ENCODE measurements around the gene YARS2. TPM values are rescaled to one million over a fixed set of nuclear protein-coding genes. Genes with fewer than 3 reads are reported as not detected.
A peak's percentile ranks its signal among the peaks of the same experiment; 100 is the strongest.

The YARS2 gene
- total RNA-seq, 1 experiment from 2014 or later = 28.0 TPM

- Histone ChIP-seq H3K9me3 (ENCODE audit: control insufficient read depth, insufficient read depth, low read depth, low read length) (no peaks in the 10 kb centered on the region), H3K36me3 (ENCODE audit: control insufficient read depth, insufficient read depth, low read length) (peaks cover 24% of the 10 kb centered on the region), H3K27me3 (ENCODE audit: control insufficient read depth, insufficient read depth, low read length) (peaks cover 6% of the 10 kb centered on the region; the same call in 1 of the 2 replicates), H3K4me3 (ENCODE audit: low read depth in 2 of 2, low read length in 2 of 2) (peak overlapping the region; percentile 93 to 98), H3K27ac (ENCODE audit: low read length) (peak overlapping the region; percentile 99), H3K4me1 (ENCODE audit: control insufficient read depth, insufficient read depth, low read length) (peaks cover 10% of the 10 kb centered on the region)
- no TSS peak for BruUV-seq (replicated peaks)
- TF ChIP-seq TCF7L2 (IDR thresholded peaks at IDR 0.05; ENCODE audit: low read depth, low read length) (no peak), SIN3A (IDR thresholded peaks at IDR 0.05; ENCODE audit: borderline replicate concordance, insufficient read depth, low read depth, low read length) (0 out of 2 replicates have a peak, but pooled peaks have one; percentile 83), REST (IDR thresholded peaks at IDR 0.05; ENCODE audit: insufficient read depth in 1 of 2, low read depth in 2 of 2, low read length in 1 of 2) (no peak), CTCF (IDR thresholded peaks at IDR 0.05) (peak; percentile 96)
- in situ Hi-C loops (cut with HindIII; ENCODE audit: low pct_unique_long_range_greater_than_20kb, low sequenced_read_pairs) (no loop called here), intact Hi-C loops (cut with micrococcal nuclease; ENCODE audit: unreplicated experiment) (no loop called here)
- CTCF ChIA-PET = interaction anchor here (0.6 to 1.5 kb wide), 10 partner anchors 14 to 1284 kb away, joined by 3 to 9 read pairs (median 4); no protein-coding TSS in a partner anchor
- DNase-seq (ENCODE audit: low read depth, low spot score) (peak; percentile 81), ATAC-seq (peak; percentile 78)
- POLR2A ChIA-PET = interaction anchor here (0.6 to 0.9 kb wide), 6 partner anchors 8 to 1505 kb away, joined by 3 to 12 read pairs (median 3); no protein-coding TSS in a partner anchor
Observed at GRCh38 chr12:32755051-32755653, 545 bp downstream of the YARS2 start.

GRCh38 chr12:32754111-32754510 is 1.6 kb downstream of the YARS2 start:
- BruUV-seq (replicated peaks) = no TSS peak
- no peak for DNase-seq (ENCODE audit: low read depth, low spot score)
- H3K9me3 ChIP-seq (ENCODE audit: control insufficient read depth, insufficient read depth, low read depth, low read length) = no peaks in the 10 kb centered on the region
- TF ChIP-seq POLR2AphosphoS5 (IDR thresholded peaks at IDR 0.05; ENCODE audit: low read depth, low read length) = no peak
- no peak for TF ChIP-seq SIN3A (IDR thresholded peaks at IDR 0.05; ENCODE audit: borderline replicate concordance, insufficient read depth, low read depth, low read length)
- TF ChIP-seq TCF7L2 (IDR thresholded peaks at IDR 0.05; ENCODE audit: low read depth, low read length) = no peak
- no peak for TF ChIP-seq CTCF (IDR thresholded peaks at IDR 0.05)
- no peak for TF ChIP-seq REST (IDR thresholded peaks at IDR 0.05; ENCODE audit: insufficient read depth in 1 of 2, low read depth in 2 of 2, low read length in 1 of 2)
- peak overlapping the region; percentile 99 for H3K27ac ChIP-seq (ENCODE audit: low read length)
- ChIA-PET CTCF (interaction anchor here (1.2 to 1.5 kb wide), 3 partner anchors 13 to 298 kb away, joined by 3 to 9 read pairs (median 4); no protein-coding TSS in a partner anchor), POLR2A (interaction anchor here (0.7 kb wide), 1 partner anchor 708 kb away, joined by 11 read pairs; no protein-coding TSS in a partner anchor)
- in situ Hi-C loops (cut with HindIII; ENCODE audit: low pct_unique_long_range_greater_than_20kb, low sequenced_read_pairs) (no loop called here), intact Hi-C loops (cut with micrococcal nuclease; ENCODE audit: unreplicated experiment) (no loop called here)
- ATAC-seq = no peak
- H3K36me3 ChIP-seq (ENCODE audit: control insufficient read depth, insufficient read depth, low read length) = peaks cover 24% of the 10 kb centered on the region
- peaks cover 4% of the 10 kb centered on the region; the same call in 1 of the 2 replicates for H3K27me3 ChIP-seq (ENCODE audit: control insufficient read depth, insufficient read depth, low read length)
- H3K4me1 ChIP-seq (ENCODE audit: control insufficient read depth, insufficient read depth, low read length) = peaks cover 10% of the 10 kb centered on the region
- peak overlapping the region; percentile 93 to 98 for H3K4me3 ChIP-seq (ENCODE audit: low read depth in 2 of 2, low read length in 2 of 2)
